GM21381 (cell line): ENCODE results near the gene DDHD1.

Source experiments
- ATAC-seq: cut with Tn5 transposase; IDR thresholded peaks from one replicate; pipeline ENCODE4 v1.9.1; 2021; ENCODE audit warnings: mild to moderate bottlenecking, moderate library complexity; ENCODE audit not compliant: unreplicated experiment

DDHD1 gene

GRCh38 chr14:53001787-53002378, 151.2 kb downstream of the DDHD1 start:
- ATAC-seq, result no peak

GRCh38 chr14:52998376-52999015, 154.6 kb downstream of the DDHD1 start:
- ATAC-seq, result no peak

GRCh38 chr14:52996493-52996892, 156.6 kb downstream of the DDHD1 start:
- no peak for ATAC-seq

- ATAC-seq, result no peak
These were observed 157.1 kb downstream of the DDHD1 start for GRCh38 chr14:52995998-52996397.

- no peak for ATAC-seq
These were observed 160.8 kb downstream of the DDHD1 start for GRCh38 chr14:52992236-52992870.

GRCh38 chr14:52988139-52988538, 165.0 kb downstream of the DDHD1 start:
- ATAC-seq, result no peak

- no peak for ATAC-seq
These were observed 165.6 kb downstream of the DDHD1 start for GRCh38 chr14:52987514-52987913.

GRCh38 chr14:52987042-52987441, 166.1 kb downstream of the DDHD1 start:
- no peak for ATAC-seq
